Measurements from ENCODE around the gene MYOM3.

Gene MYOM3

GRCh38 chr1:24127134-24127800 is 15.3 kb upstream of the MYOM3 start:
- no peak for TF ChIP-seq TCF12 (IDR thresholded peaks at IDR 0.05; ENCODE audit: low read depth)
- TF ChIP-seq TEAD4 (IDR thresholded peaks at IDR 0.05), result no peak
- no peak for TF ChIP-seq ZBTB7A (IDR thresholded peaks at IDR 0.05; ENCODE audit: low read depth)

DNA sequence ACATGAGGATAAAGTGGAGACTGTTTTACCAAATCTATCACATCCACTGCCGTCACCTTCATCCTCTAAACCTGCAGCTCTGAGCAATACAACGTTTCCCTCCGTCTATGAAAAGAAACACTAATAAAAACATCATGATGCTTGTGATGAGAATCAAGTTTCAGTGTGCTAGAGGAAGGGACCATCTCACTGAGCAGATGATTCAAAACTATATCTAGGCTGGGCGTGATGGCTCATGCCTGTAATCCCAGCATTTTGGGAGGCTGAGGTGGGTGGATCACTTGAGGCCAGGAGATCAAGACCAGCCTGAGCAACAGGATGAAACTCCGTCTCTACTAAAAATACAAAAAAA is 14.7 kb upstream of the MYOM3 start:
- TF ChIP-seq YY1 (IDR thresholded peaks at IDR 0.05; ENCODE audit: low read depth), result no peak
- TF ChIP-seq TEAD4 (IDR thresholded peaks at IDR 0.05), result no peak
- TF ChIP-seq FOXM1 (IDR thresholded peaks at IDR 0.05; ENCODE audit: borderline replicate concordance, low read depth), result no peak
- TF ChIP-seq RAD21 (IDR thresholded peaks at IDR 0.05; ENCODE audit: low read depth), result no peak
- no peak for TF ChIP-seq EGR1 (IDR thresholded peaks at IDR 0.05)
- no peak for TF ChIP-seq ZBTB7A (IDR thresholded peaks at IDR 0.05; ENCODE audit: low read depth)
- TF ChIP-seq TAF1 (IDR thresholded peaks at IDR 0.05; ENCODE audit: low read depth), result no peak
- TF ChIP-seq CREB1 (IDR thresholded peaks at IDR 0.05; ENCODE audit: low read depth), result no peak
- TF ChIP-seq TCF12 (IDR thresholded peaks at IDR 0.05; ENCODE audit: low read depth), result no peak
- no peak for TF ChIP-seq EP300 (IDR thresholded peaks at IDR 0.05; ENCODE audit: borderline replicate concordance)
- TF ChIP-seq NFIC (IDR thresholded peaks at IDR 0.05), result no peak
- TF ChIP-seq, protein P1, sequence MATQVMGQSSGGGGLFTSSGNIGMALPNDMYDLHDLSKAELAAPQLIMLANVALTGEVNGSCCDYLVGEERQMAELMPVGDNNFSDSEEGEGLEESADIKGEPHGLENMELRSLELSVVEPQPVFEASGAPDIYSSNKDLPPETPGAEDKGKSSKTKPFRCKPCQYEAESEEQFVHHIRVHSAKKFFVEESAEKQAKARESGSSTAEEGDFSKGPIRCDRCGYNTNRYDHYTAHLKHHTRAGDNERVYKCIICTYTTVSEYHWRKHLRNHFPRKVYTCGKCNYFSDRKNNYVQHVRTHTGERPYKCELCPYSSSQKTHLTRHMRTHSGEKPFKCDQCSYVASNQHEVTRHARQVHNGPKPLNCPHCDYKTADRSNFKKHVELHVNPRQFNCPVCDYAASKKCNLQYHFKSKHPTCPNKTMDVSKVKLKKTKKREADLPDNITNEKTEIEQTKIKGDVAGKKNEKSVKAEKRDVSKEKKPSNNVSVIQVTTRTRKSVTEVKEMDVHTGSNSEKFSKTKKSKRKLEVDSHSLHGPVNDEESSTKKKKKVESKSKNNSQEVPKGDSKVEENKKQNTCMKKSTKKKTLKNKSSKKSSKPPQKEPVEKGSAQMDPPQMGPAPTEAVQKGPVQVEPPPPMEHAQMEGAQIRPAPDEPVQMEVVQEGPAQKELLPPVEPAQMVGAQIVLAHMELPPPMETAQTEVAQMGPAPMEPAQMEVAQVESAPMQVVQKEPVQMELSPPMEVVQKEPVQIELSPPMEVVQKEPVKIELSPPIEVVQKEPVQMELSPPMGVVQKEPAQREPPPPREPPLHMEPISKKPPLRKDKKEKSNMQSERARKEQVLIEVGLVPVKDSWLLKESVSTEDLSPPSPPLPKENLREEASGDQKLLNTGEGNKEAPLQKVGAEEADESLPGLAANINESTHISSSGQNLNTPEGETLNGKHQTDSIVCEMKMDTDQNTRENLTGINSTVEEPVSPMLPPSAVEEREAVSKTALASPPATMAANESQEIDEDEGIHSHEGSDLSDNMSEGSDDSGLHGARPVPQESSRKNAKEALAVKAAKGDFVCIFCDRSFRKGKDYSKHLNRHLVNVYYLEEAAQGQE (IDR thresholded peaks at IDR 0.05; ENCODE audit: low read depth), result no peak
- no peak for TF ChIP-seq CEBPB (IDR thresholded peaks at IDR 0.05)
- TF ChIP-seq, protein P2, sequence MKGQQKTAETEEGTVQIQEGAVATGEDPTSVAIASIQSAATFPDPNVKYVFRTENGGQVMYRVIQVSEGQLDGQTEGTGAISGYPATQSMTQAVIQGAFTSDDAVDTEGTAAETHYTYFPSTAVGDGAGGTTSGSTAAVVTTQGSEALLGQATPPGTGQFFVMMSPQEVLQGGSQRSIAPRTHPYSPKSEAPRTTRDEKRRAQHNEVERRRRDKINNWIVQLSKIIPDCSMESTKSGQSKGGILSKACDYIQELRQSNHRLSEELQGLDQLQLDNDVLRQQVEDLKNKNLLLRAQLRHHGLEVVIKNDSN (IDR thresholded peaks at IDR 0.05), result no peak
- no peak for TF ChIP-seq MAX (IDR thresholded peaks at IDR 0.05)

DNA sequence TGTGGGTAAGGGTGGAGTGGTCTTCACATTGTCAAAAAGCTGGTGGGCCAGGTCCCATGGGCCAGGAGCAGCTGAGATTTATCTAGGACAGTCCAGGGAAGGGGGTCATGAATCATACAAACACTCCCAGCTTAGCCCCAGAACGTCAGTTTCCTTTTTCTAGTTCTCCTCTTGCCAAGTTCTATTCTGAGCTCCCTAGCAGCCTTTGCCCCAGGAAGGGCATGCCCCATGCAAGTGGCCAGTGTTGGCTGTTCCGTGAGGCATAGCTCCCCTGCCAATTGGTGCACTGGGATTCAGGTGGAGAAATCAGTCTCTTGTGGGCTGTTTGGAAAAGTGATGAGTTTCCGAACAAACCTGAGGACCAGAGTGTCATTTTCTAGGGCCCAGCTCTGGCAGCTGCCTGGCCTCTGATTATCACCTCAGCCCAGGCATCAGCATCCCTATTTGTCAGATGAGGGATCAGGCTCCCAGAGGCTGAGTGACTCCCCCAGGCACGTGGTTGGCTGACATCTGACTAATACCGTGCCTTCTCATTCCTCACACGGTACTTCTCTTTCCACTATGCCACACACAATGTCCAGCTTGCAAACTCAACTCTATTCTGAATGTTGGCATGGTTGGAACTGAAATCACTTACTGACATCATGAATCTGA is 14.2 kb upstream of the MYOM3 start:
- TF ChIP-seq EP300 (IDR thresholded peaks at IDR 0.05; ENCODE audit: borderline replicate concordance) (no peak), MAX (IDR thresholded peaks at IDR 0.05) (no peak), NFIC (IDR thresholded peaks at IDR 0.05) (no peak), TAF1 (IDR thresholded peaks at IDR 0.05; ENCODE audit: low read depth) (no peak)

GRCh38 chr1:24125456-24125855 is 13.5 kb upstream of the MYOM3 start:
- TF ChIP-seq TAF1 (IDR thresholded peaks at IDR 0.05; ENCODE audit: low read depth), result no peak
- no peak for TF ChIP-seq TEAD4 (IDR thresholded peaks at IDR 0.05)
- TF ChIP-seq CEBPB (IDR thresholded peaks at IDR 0.05), result no peak
- TF ChIP-seq ZBTB7A (IDR thresholded peaks at IDR 0.05; ENCODE audit: low read depth), result no peak
- no peak for TF ChIP-seq NFIC (IDR thresholded peaks at IDR 0.05)
- TF ChIP-seq TCF12 (IDR thresholded peaks at IDR 0.05; ENCODE audit: low read depth), result no peak
- TF ChIP-seq EP300 (IDR thresholded peaks at IDR 0.05; ENCODE audit: borderline replicate concordance), result no peak
- no peak for TF ChIP-seq EGR1 (IDR thresholded peaks at IDR 0.05)
- TF ChIP-seq YY1 (IDR thresholded peaks at IDR 0.05; ENCODE audit: low read depth), result no peak
- TF ChIP-seq CREB1 (IDR thresholded peaks at IDR 0.05; ENCODE audit: low read depth), result no peak
- no peak for TF ChIP-seq RAD21 (IDR thresholded peaks at IDR 0.05; ENCODE audit: low read depth)
- TF ChIP-seq, protein P1 (IDR thresholded peaks at IDR 0.05; ENCODE audit: low read depth), result no peak
- TF ChIP-seq, protein P2 (IDR thresholded peaks at IDR 0.05), result no peak
- TF ChIP-seq FOXM1 (IDR thresholded peaks at IDR 0.05; ENCODE audit: borderline replicate concordance, low read depth), result no peak
- no peak for TF ChIP-seq MAX (IDR thresholded peaks at IDR 0.05)

- no peak for TF ChIP-seq NFIC (IDR thresholded peaks at IDR 0.05)
- TF ChIP-seq CREB1 (IDR thresholded peaks at IDR 0.05; ENCODE audit: low read depth), result no peak
- no peak for TF ChIP-seq TEAD4 (IDR thresholded peaks at IDR 0.05)
- no peak for TF ChIP-seq FOXM1 (IDR thresholded peaks at IDR 0.05; ENCODE audit: borderline replicate concordance, low read depth)
- TF ChIP-seq ZBTB7A (IDR thresholded peaks at IDR 0.05; ENCODE audit: low read depth), result no peak
- TF ChIP-seq TCF12 (IDR thresholded peaks at IDR 0.05; ENCODE audit: low read depth), result no peak
- TF ChIP-seq EP300 (IDR thresholded peaks at IDR 0.05; ENCODE audit: borderline replicate concordance), result no peak
- no peak for TF ChIP-seq RAD21 (IDR thresholded peaks at IDR 0.05; ENCODE audit: low read depth)
- no peak for TF ChIP-seq TAF1 (IDR thresholded peaks at IDR 0.05; ENCODE audit: low read depth)
- no peak for TF ChIP-seq MAX (IDR thresholded peaks at IDR 0.05)
- TF ChIP-seq, protein P1 (IDR thresholded peaks at IDR 0.05; ENCODE audit: low read depth), result no peak
- TF ChIP-seq, protein P2 (IDR thresholded peaks at IDR 0.05), result no peak
- TF ChIP-seq YY1 (IDR thresholded peaks at IDR 0.05; ENCODE audit: low read depth), result no peak
- TF ChIP-seq EGR1 (IDR thresholded peaks at IDR 0.05), result no peak
- TF ChIP-seq CEBPB (IDR thresholded peaks at IDR 0.05), result no peak
Observed at GRCh38 chr1:24124980-24125379, 13.0 kb upstream of the MYOM3 start.

Measured in Ishikawa (cell line).